GM23248 (cell line): Measurements from ENCODE around the gene PPM1L.

Source experiments
- EZH2 ChIP-seq: fragments of 200-600 bp; sonication (generic); IDR thresholded peaks from 2 replicates; pipeline ENCODE4 v1.6.1; 2018; ENCODE audit warnings: antibody characterized with exemption, mild to moderate bottlenecking; ENCODE audit not compliant: insufficient read depth, poor library complexity, severe bottlenecking
- EZH2phosphoT487 ChIP-seq: fragments of 200-600 bp; sonication (generic); IDR thresholded peaks from 2 replicates; pipeline ENCODE4 v1.6.1; 2018; ENCODE audit warnings: antibody characterized with exemption, moderate library complexity, mild to moderate bottlenecking, low read depth; ENCODE audit not compliant: insufficient read depth

- TF ChIP-seq EZH2phosphoT487 (no peak), EZH2 (no peak)
Observed at GRCh38 chr3:161093895-161094294, 337.9 kb downstream of the PPM1L start.
